Stomach (tissue), 9 donors: Measurements from ENCODE around the gene ARHGEF3. TPM values are rescaled to one million over a fixed set of nuclear protein-coding genes. Genes with fewer than 3 reads are reported as not detected.

Experiments
- DNase-seq, 2 donors: peaks; one replicate each; pipeline versions ENCODE4 v3.0.0 to v3.0.0-alpha.2; 2013 to 2019
- H3K27ac ChIP-seq, 5 donors: fragments of 200-600 bp in 4 of 5; sonication (generic) in 4 of 5; one replicate each; pipeline ENCODE4 v1.5.1; 2013 to 2019; ENCODE audit warnings: mild to moderate bottlenecking in 1 of 5, moderate library complexity in 1 of 5
- H3K27me3 ChIP-seq, 3 donors: fragments of 200-600 bp; sonication (generic); one replicate each; pipeline ENCODE4 v1.5.1; 2017 to 2019; ENCODE audit warnings: mixed run types in 1 of 3
- H3K36me3 ChIP-seq, 4 donors: fragments of 200-600 bp; sonication (generic); 1 replicate in 3 of 4; 2 replicates in 1 of 4; pipeline ENCODE4 v1.5.1; 2016 to 2019
- H3K4me1 ChIP-seq, 4 donors: fragments of 200-600 bp; sonication (generic); one replicate each; pipeline ENCODE4 v1.5.1; 2016 to 2019
- H3K4me3 ChIP-seq, 4 donors: fragments of 200-600 bp; sonication (generic) in 3 of 4; one replicate each; pipeline ENCODE4 v1.5.1; 2016 to 2019; ENCODE audit warnings: mild to moderate bottlenecking in 1 of 4
- H3K9me3 ChIP-seq, 4 donors: fragments of 200-600 bp; sonication (generic); one replicate each; pipeline ENCODE4 v1.5.1; 2016 to 2019
- EP300 ChIP-seq: sonication (generic); formaldehyde crosslinking; IDR thresholded peaks from one replicate; pipeline ENCODE4 v1.6.1; 2017; ENCODE audit warnings: antibody characterized with exemption
- POLR2A ChIP-seq, 4 donors: fragments of 450-650 bp; IDR thresholded peaks; one replicate each; pipeline ENCODE4 v1.6.1; 2016; ENCODE audit warnings: antibody characterized with exemption in 4 of 4, control low read depth in 2 of 4, mild to moderate bottlenecking in 1 of 4, moderate library complexity in 1 of 4
- POLR2AphosphoS5 ChIP-seq, 3 donors: sonication (generic); formaldehyde crosslinking; IDR thresholded peaks; one replicate each; pipeline ENCODE4 v1.6.1; 2016; ENCODE audit warnings: antibody characterized with exemption in 3 of 3
- WGBS, 5 donors: extraction: QIAGEN DNeasy Blood & Tissue Kit in 3 of 5; methylation state at CpG; one replicate each; pipeline versions ENCODE4 v1.1.5 to v1.1.7; 2013 to 2018; 5-methylcytosine and 5-hydroxymethylcytosine counted together
- intact Hi-C: fragments of 100-400 bp; cut with DNase I; formaldehyde crosslinking; loops from one replicate; pipeline ENCODE4 v1.15.1; 2023; ENCODE audit warnings: low total_unique reads
- polyA plus RNA-seq, 3 donors: library from polyadenylated mRNA; stranded (reverse); fragments of 200-250 nt; gene quantifications; one replicate each; pipeline ENCODE4 v1.2.3, GENCODE V29; 2013
- total RNA-seq, 5 donors: library from RNA; depleted of rRNA; stranded (reverse); fragments of >200 nt; gene quantifications; one replicate each; pipeline versions ENCODE4 v1.1.0 to v1.2.3, GENCODE V29; 2014 to 2016
- TF ChIP-seq, protein P1 (sequence below), 7 experiments: fragments of 450-650 bp in 4 of 7; fragments of 200-600 bp in 3 of 7; sonication (generic) in 3 of 7; IDR thresholded peaks; one replicate each; pipeline ENCODE4 v1.5.1; 2016 to 2019; ENCODE audit warnings: antibody characterized with exemption in 7 of 7, control low read depth in 2 of 7, mild to moderate bottlenecking in 1 of 7
- donor health status: healthy with polysubstance abuse.
- donor health status: Bipolar disorder and iron deficiency.
- donor health status: healthy.

ARHGEF3 gene
- total and polyA plus RNA-seq, 8 donors = 6.2 to 23.8 (median 14.2) TPM

DNA sequence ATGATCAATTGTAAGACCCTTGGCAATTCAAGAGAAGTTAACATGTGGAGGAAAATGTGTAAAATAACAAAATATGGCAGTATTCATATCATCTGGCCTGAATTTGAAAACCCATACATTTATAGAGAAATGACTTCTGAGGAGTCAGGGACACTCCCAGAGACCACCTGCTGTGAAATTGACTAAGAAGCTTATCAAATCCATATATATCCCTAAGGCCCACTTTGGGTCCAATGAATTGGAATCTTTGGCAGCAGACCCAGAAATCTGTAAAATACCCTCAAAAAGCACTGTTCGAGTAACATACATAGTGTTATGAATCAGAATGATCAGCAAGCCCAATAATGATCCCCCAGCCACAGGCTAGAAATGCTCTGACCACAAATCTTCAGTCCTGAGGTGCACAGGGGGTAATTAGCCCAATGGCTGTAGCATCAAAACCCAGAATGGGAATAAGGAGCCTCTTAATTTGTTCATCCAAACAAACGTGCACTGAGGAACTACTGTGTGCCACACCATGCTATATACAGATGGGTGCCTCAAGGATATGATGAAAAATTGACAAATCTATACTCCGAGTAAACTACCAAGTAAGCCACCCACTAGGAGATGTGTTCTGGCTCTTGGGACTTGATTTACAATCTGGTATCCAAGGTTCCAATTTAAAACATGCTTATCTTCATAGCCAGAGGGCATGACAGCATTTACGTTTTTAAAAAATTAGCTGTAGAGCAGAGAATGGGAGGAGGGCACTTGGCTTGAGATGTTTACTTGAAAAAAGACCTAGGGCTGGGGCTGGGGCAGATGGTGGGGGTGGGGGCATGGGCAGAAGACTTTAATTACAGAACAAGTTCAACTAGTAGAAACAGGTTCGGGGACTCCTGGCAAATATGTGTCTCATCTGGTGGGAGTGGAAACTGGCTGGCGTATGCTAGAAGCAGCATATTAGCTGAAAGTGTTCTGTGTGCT lies 9.1 kb upstream of the ARHGEF3 start:
- TF ChIP-seq EP300 (no peak), POLR2A (IDR thresholded peaks at IDR 0.05) (no peak), POLR2AphosphoS5 (IDR thresholded peaks at IDR 0.05) (no peak)
- TF ChIP-seq, protein P1, sequence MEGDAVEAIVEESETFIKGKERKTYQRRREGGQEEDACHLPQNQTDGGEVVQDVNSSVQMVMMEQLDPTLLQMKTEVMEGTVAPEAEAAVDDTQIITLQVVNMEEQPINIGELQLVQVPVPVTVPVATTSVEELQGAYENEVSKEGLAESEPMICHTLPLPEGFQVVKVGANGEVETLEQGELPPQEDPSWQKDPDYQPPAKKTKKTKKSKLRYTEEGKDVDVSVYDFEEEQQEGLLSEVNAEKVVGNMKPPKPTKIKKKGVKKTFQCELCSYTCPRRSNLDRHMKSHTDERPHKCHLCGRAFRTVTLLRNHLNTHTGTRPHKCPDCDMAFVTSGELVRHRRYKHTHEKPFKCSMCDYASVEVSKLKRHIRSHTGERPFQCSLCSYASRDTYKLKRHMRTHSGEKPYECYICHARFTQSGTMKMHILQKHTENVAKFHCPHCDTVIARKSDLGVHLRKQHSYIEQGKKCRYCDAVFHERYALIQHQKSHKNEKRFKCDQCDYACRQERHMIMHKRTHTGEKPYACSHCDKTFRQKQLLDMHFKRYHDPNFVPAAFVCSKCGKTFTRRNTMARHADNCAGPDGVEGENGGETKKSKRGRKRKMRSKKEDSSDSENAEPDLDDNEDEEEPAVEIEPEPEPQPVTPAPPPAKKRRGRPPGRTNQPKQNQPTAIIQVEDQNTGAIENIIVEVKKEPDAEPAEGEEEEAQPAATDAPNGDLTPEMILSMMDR (IDR thresholded peaks at IDR 0.05) = no peak
- Histone ChIP-seq H3K36me3 (no peaks in the 10 kb centered on the region), H3K9me3 (no peaks in the 10 kb centered on the region), H3K27ac (no peak overlapping the region), H3K27me3 (no peaks in the 10 kb centered on the region), H3K4me1 (peaks cover 0 to 18% (median 11%) of the 10 kb centered on the region in 4 donors), H3K4me3 (no peak overlapping the region)
- intact Hi-C loops = no loop called here
- 56 to 70% (median 62%) methylated on average over 6 of the region's 6 CpGs for WGBS, 5 donors
- DNase-seq = peak in 1 of 2 donors; percentile 63

DNA sequence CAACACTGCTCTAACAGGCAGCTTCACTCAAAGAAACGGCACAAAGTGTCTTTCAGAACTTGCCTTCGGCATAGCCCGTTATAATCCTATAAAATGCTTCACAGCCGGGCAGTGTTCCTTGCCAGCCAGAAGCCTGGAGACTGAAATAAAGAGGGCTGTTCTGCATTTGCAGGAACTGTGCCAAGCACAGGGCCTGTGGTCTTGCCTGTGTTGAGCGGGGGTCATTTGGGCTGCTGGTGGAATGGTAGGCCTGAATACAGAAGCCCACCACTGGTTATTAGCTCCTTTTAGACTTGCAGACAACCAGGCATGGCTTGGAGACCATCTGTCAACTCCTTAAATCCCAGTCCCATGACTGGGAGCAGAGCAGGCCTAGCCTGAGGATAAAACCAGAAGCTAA lies 4.7 kb upstream of the ARHGEF3 start:
- Histone ChIP-seq H3K36me3 (no peaks in the 10 kb centered on the region), H3K4me3 (no peak overlapping the region), H3K27ac (no peak overlapping the region), H3K9me3 (no peaks in the 10 kb centered on the region), H3K4me1 (peaks cover 7 to 23% (median 13%) of the 10 kb centered on the region in 4 donors), H3K27me3 (no peaks in the 10 kb centered on the region)
- whole genome bisulfite sequencing, 5 donors = 78 to 90% (median 80%) methylated on average over 5 of the region's 5 CpGs
- DNase-seq = peak in 1 of 2 donors; percentile 77
- intact Hi-C loops = no loop called here
- TF ChIP-seq, protein P1 (IDR thresholded peaks at IDR 0.05) = no peak

DNA sequence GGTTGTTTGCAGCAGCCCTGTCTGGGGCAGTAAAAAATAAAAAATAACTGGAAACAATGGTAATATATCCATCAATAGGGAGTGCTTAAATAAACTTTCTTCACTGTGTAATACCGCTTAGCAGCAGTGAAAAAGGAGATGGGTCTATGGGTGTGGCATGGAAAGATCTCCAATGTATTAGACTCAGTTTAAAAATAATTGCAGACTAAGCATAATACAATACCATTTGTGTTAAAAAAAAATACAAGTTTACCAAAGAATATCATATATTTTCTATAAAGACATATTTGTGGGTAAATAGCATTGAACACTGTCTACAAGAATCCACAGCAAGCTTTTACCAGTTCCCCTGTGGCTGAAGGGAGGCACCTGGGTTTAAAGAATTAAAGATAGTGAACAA lies 1.0 kb upstream of the ARHGEF3 start:
- DNase-seq = no peak
- WGBS, 5 donors = 70 to 84% (median 81%) methylated on average over 1 of the region's 1 CpG
- H3K9me3 ChIP-seq = no peaks in the 10 kb centered on the region
- no peaks in the 10 kb centered on the region for H3K27me3 ChIP-seq
- peak overlapping the region in 1 of 4 donors; percentile 84 for H3K4me3 ChIP-seq
- H3K4me1 ChIP-seq = peaks cover 34 to 54% (median 41%) of the 10 kb centered on the region in 4 donors
- no peaks in the 10 kb centered on the region for H3K36me3 ChIP-seq
- TF ChIP-seq POLR2A (IDR thresholded peaks at IDR 0.05) = no peak
- TF ChIP-seq, protein P1 (IDR thresholded peaks at IDR 0.05) = no peak
- TF ChIP-seq EP300 = no peak
- no peak for TF ChIP-seq POLR2AphosphoS5 (IDR thresholded peaks at IDR 0.05)
- H3K27ac ChIP-seq = no peak overlapping the region
- intact Hi-C loops = loop anchor here (5.0 kb wide), 2 partner anchors 100 to 185 kb away; no protein-coding TSS in a partner anchor

DNA sequence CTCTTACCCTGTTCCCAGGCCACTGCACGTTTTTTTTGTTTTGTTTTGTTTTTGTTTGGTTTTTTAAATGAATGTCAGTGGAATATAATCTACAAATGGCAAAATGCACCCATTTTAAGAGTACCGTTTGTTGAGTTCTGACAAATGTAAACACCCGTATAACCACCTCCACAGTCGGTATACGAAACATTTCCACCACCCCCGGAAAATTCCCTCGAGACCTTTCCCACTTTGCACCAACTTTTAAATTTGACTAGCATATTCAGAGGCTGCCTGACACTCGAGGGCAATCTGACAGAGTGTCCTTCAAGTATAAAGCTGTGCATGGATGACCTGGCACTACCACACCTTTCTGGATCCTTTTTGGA lies 613 bp upstream of the ARHGEF3 start:
- intact Hi-C loops = loop anchor here (5.0 kb wide), 2 partner anchors 100 to 185 kb away; no protein-coding TSS in a partner anchor

More for the DNA sequence above, 613 bp upstream of the ARHGEF3 start:
- Histone ChIP-seq H3K9me3 (no peaks in the 10 kb centered on the region), H3K4me3 (peak overlapping the region; percentile 61 to 84 (median 80)), H3K27ac (peak overlapping the region in 2 of 5 donors; percentile 78 to 82), H3K27me3 (no peaks in the 10 kb centered on the region), H3K4me1 (peaks cover 38 to 58% (median 46%) of the 10 kb centered on the region in 4 donors), H3K36me3 (no peaks in the 10 kb centered on the region)
- TF ChIP-seq, protein P1 (IDR thresholded peaks at IDR 0.05) = no peak
- TF ChIP-seq POLR2A (IDR thresholded peaks at IDR 0.05) (no peak), POLR2AphosphoS5 (IDR thresholded peaks at IDR 0.05) (no peak), EP300 (no peak)
- 19 to 41% (median 36%) methylated on average over 8 of the region's 8 CpGs for WGBS, 5 donors
- no peak for DNase-seq
